T-helper 9 cell (primary cell): ENCODE data around the gene CCDC74B.
"Not testable (repeated sequence)": the region's sequence is repeated elsewhere in the genome, so short reads cannot be mapped to it uniquely, and the experiment has no call there.

ENCODE experiments used
- DNase-seq: peaks from one replicate; pipeline ENCODE4 v3.0.0-alpha.2; 2020
- total RNA-seq, 2 donors: gene quantifications; one replicate each; lab custom pipeline; 2026; lab: John Stamatoyannopoulos, UW

CCDC74B gene
- 0.48 to 1.5 reads per million in 2 donors for total RNA-seq

DNA sequence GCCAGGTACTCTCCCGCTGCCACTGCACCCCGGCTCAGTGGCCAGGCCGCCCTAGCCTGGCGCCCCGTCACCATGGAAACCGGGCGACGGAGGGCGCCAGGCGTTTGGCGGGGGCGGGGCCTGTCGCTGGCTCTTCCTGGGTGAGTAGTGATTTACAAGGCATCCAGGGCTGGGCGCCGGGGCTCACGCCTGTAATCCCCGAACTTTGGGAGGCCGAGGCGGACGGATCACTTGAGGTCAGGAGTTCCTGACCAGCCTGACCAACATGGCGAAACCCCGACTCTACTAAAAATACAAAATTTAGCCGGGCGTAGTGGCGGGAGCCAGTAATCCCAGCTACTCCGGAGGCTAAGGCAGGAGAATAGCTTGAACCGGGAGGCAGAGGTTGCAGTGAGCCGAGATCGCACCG is at the start of gene CCDC74B:
Gene CCDC74B, minus strand, starts transcription at position 107 of the 409 bp plus-strand sequence. CDS start 116 bp downstream, outside the sequence.
- peak; percentile 43 for DNase-seq

DNA sequence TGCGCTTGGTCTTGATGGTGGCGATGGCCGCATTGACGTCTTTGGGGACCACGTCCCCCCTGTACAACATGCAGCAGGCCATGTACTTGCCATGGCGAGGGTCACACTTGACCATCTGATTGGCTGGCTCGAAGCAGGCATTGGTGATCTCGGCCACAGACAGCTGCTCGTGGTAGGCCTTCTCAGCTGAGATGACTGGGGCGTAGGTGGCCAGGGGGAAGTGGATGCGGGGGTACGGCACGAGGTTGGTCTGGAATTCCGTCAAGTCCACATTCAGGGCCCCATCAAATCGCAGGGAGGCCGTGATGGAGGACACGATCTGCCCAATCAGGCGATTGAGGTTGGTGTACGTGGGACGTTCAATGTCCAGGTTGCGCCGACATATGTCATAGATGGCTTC is 48.9 kb upstream of the CCDC74B start:
- not testable (repeated sequence) for DNase-seq

DNA sequence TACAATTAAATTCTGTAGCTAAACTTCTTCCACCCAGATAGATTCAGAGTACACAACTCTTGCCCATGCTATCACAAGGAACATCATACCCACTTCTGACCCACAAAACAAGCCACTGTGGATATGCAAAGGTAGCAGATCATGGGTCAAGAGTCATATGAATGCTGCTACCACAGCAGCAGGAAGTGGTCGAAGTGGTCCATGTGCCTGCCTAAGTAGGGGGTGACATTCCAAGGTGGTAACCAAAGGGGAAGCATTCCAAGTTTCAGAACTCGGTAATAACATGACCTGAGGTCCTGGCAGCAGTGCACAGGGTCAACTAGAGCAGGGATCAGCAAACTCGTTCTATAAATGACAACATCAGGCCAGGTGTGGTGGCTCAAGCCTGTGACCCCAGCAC is 47.5 kb upstream of the CCDC74B start:
- not testable (repeated sequence) for DNase-seq

DNA sequence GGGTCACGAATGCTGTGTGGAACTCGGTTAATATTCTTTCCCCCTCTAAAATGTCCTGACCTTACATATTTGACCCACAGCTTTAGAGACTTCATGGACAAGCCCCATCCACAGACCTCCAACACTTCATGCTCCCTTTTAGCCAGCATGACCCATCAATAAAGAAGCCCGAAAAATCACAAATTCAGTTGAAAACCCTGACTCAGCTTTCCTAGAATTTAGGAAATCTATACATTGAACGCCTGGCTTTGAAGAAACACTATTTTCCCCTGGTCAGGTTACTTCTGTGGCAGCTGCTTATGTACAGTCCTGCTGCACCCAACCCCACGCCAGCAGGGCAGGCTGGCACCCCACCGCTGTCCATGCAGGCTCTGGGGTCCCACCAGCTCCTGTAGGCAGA is 46.4 kb upstream of the CCDC74B start:
- DNase-seq: not testable (repeated sequence)

DNA sequence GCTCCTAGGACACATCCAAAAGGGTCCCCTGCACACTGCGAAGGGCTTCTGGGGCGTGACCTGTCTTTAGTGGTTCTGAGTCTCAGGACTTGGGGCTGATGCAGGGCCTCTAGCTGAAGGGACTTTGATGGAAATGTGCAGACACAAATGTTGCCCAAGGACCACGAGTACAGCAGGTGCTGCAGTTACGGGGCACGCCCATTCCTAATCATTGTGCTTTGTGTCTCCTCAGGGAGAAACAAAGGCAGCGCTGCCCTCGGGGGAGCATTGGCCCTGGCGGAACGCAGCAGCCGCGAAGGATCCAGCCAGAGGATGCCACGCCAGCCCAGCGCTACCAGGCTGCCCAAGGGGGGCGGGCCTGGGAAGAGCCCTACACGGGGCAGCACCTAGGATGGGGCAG is 45.3 kb upstream of the CCDC74B start:
- DNase-seq: no peak

DNA sequence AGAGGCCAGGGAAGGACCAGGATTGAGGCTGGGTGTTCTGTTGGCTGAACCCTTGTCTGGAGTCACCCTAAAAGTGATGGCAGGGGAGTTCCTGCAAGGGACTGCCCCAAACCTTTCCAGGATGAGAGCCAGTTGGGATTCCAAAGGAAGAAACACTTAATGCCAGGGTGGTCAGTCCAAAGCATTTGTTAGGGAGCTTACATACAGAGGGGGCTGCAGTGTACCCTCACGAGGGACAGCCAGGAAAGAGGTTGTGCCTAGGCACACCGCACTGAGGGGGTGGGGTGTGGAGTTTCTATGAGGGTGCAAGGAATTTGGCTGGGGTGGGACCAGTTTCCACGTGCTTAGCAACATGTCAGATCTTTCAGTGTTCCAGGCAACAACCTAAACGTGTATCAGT is 44.0 kb upstream of the CCDC74B start:
- not testable (repeated sequence) for DNase-seq

DNA sequence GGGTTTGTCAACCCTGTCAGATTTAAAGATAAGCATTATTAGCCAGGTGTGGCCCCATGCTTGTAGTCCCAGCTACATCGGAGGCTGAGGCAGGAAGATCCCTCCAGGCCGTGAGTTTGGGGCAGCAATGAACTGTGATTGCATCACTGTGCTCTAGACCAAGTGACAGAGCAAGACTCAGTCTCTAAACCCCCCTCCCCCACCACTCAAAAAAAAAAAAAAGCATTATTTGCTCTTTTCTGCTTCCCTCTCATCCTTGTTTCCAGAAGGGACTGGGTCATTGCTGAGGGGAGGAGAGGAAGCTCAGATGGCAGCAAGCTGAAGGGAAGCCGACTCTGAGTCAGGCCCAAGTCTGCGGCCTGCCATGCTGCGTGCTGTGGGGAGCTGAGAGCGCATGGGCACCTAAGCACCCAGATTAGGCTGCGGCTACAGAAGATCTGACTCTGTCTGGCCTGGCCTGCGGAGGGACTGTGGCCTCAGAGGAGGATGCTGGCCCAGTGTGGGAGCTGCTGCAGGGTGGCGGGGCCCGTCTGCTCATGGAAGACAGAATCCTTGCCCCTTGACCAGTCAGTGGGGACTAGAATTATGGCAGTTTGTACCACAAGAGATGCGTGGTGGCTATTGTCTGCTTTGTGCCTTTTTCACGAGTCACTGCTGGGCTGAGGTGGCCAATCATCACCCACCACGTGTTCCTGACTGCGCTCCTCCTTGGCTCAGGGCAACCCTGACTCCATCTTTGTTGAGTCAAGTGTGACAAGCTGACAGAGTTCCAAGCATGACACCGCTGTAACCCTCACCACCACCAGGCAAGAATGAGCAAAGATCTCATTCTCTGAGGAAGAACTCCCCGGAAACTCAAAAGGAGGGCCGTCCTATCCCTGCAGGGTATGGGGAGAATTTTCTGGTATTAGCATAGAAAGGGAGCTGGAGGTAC is 43.2 kb upstream of the CCDC74B start:
- not testable (repeated sequence) for DNase-seq

DNA sequence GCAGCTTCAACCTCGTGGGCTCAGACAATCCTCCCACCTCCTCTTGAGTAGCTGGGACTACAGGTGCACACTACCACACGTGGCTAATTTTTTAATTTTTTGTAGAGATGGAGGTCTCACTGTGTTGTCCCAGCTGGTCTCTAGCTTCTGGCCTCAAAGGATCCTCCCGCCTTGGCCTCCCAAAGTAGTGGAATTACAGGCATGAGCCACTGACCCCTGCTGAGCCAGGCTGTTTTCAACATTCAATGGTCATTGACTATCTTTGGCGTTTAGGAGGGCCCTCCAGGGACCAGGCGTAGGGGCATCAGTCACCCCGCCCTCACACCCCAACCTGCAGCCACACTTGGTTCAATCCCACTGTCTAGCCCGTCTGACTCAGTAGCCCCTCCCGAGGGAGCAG is 42.4 kb upstream of the CCDC74B start:
- DNase-seq: no peak

DNA sequence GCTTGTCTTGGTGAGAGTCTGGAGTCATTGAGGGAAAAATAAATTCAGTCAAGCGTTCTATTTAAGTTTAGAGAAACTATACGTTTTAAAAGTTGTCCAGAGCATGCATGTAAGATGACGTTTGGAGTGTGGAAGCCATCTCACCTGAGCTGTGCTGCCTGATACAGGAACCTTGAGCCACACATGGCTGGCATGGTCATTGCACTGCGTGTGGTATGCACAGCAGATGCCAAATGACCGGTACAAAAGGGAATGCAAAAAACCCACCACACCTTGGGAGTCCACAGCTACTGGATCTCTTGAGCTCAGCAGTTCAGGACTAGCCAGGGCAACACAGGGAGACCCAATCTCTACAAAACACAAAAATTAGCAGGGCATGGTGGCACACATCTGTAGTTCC is 41.5 kb upstream of the CCDC74B start:
- no peak for DNase-seq

DNA sequence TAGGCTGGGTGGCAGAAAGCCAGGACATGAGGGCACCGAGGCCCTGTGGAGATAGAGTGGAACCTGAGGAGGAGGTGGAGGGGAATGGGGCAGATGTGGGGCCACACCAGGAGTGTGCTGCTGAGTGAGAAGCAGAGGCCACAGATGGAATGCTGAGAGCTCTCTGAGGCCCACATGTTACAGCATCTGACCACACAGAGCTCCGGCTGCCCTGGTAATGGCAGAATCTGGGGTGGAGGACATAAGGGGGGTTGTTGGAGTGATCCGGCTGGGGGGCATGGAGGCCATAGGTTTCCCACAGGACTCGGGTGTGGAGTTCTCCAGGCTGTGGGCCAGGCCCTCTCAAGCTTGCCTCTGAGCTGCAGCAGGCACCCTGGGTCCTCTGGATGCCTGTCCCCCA is 41.0 kb upstream of the CCDC74B start:
- DNase-seq: no peak

DNA sequence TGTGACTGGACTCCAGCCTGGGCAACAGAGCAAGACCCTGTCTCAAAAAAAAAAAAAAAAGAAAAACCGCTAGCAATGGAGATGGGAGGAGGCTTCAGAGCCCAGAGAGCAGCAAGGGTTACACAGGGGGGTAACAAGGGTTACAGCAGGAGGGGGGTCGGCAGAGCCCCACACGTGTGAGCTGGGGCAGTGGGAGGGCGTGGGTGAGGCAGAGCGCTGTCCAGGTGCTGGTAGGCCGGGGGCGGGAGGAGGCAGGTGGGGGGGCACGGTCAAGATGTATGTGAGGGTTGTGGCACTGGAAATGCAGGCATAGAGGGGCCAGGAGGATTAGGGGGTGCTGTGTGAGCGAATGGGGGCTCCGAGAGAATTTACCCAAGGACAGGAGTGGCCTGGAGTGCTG is 40.5 kb upstream of the CCDC74B start:
- no peak for DNase-seq

DNA sequence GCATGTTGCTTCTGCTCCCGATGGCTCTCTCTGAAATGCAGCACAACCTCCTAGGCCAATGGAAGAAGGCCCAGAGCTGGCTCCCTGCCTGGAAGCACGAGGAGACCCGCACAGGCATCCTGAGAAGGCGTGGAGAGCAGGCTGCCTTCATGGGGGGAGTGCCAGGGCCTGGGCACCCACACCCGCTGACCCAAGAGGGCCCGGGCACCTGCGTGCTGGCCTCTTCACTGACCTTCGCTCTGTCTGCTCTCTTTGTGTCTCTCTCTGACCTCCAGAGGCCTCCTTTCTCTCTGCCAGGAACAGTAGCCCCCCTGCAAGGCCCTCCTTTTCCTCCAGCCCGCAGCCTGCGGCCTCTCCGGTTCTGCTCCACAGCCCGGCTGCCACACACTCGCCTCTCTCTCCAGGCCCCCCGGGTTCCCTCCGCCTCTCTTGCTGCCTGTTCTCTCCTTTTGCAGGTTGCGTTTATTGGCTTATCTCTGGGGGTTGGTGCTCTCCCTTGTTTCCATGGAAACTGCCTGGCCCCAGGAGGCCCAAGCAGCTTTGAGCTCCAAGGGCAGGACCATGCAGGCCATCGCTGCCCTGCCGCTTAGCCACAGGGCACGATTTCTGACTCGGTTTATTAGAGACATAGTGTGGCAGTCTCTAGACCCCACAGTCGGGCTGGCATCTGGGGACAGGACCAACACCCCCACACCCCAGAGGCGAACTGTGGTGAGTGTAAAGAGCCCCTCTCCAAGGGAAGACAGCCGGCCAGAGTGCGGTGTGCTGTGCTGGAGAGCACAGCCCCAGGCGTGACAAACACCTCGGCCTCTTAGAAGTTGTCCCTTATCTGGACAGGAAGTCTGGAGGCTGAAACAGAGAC is 38.8 kb upstream of the CCDC74B start:
- no peak for DNase-seq

DNA sequence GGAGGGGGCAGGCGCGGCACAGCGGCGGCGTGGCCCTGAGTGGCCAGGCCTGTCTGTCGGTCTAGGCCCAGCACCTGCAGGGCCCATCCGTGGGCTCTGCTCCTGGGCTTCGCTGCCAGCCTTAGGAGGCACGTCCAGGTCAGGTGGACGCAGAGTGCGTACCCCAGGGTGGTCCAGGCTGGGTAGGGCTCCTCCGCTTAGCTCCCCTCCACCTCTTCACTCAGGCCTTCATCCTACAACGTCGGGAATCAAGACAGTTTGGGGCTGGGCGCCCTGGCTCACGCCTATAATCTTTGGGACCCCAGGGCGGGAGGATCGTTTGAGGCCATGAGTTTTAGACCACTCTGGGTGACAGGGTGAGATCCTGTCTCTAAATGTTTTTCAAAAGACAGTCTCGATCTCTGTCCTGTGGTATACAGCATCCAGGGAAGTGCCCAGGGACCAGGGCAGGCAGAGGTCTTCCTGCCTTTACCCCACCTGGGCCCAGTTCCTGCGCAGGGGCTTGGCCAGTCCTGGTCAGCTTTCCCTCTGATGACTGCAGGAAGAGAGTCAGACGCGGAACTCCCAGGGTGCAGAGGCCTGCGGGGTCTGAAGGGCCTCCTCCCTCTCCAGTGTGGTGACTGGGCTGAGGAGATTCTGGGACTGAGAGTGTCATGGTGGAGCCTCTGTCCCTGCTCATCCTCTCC is 38.1 kb upstream of the CCDC74B start:
- DNase-seq: not testable (repeated sequence)

DNA sequence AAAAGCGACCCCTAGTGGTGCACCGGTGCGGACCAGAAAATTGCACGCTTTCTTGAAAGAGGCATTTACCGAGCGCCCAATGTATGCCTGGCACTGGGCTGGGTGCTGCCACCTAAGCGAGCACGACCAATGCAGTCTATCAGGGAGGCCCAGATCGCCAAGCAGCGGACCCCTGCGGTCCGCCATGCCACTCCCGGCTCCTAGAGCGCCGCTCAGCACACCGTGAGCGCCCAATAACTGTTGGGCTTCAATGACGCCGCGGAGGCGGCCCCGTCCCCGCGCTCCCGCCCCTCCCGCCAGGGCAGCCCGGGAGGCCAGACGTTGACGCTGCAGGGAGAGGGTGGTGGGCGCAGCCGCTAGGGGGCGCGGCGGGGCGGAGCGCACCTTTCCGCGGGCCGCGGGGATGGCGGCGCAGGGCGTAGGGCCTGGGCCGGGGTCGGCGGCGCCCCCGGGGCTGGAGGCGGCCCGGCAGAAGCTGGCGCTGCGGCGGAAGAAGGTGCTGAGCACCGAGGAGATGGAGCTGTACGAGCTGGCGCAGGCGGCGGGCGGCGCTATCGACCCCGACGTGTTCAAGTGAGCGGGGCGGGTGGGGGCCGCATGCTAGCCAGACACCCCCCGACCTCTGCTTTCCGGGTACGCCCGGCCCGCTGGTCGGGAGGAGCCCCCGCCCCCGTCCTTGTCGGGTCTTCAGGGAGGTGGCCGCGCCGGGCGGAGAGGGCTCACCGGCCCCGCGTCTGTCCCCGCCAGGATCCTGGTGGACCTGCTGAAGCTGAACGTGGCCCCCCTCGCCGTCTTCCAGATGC is 37.2 kb upstream of the CCDC74B start, which contains the start of gene MZT2B:
Gene MZT2B, plus strand, starts transcription at position 383 of the 803 bp plus-strand sequence. Its CDS starts 21 bp downstream, at position 404.
- DNase-seq: peak; percentile 85

DNA sequence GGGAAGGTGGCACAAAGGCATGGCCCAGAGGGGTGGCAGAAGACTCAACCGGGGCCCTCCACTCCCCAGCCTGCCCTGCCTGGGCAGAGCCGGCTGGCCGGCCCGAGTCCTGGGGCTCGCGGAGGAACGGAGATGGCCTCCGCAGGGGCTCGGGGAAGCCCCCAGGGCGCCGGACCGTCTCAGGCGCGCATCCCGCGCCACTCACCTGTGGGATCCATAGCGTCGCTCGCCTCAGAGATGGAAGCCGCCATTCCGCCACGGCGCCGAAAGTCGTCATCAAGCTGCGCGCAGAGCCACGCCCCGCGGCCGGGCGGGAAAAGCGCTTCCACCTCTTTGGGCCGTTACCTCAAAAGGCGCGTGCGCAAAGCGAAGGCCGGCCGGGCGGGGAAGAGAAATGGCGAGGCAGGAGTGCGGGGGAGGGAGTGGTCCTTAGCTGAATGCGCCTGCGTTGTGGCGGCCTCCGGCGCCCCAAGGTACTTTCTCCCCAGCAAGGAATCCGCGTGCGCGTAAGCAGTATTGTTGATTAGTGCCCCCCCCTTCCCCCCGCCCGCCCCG is 36.5 kb upstream of the CCDC74B start, which contains the start of gene SMPD4:
Gene SMPD4, minus strand, starts transcription at position 278 of the 555 bp plus-strand sequence. CDS start 5,010 bp downstream, outside the sequence.
- peak; percentile 98 for DNase-seq

DNA sequence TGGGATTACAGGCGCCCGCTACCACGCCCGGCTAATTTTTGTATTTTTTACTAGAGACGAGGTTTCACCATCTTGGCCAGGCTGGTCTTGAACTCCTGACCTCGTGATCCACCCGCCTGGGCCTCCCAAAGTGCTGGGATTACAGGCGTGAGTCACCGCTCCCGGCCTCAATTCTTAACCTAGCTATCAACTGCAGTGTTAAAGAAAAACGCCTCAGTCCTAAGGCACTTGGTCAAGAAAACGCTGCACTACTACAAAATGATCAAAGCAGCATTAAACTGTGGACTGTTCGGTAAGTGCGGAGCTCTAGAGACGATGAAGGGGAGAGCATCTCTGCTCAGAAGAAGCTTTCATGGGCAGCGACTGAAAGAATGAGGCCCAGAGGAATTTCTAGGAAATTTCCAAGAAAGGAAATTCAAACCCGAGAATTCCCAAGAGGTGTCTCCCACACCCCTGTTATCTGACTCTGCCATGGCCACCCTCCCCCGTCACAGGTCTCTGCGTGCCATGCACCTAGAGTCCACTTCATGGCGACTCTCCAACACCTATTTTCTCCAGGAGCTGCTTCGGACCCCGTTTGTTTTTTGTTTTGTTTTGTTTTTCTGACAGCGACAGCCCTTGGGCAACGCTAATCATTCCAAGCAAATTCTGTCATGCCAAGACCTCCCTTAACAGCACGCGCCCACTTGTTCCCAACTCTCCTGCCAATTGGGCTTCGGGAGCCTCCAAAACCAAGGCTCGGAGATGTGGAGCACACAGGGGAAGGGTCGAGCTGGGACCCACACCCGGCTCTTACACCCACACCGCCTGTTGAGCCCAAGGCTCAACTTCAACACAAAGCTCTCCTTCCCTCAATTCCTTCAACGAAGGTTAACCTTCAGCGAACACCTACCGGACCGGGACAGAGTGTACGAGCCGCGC is 35.8 kb upstream of the CCDC74B start:
- DNase-seq: not testable (repeated sequence)

DNA sequence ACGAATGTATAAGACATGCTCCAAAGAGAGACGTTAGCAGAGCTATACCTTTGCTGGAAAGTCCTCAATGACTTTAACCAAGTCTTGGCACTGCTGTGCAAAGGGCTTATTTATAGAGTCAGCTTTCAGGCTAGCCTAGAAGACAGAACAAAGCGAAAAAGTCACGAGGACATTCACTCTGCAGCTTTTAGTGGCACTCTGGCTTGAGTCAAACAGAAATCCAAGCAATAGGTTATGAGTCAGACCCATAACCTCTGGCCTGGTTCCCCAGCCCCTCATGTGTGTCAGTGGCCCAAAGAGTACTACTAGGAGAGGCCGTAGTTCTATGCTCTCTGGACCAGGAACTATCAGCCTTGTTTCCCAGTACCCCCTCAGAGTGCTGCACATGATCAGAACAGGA is 30.0 kb upstream of the CCDC74B start:
- not testable (repeated sequence) for DNase-seq

DNA sequence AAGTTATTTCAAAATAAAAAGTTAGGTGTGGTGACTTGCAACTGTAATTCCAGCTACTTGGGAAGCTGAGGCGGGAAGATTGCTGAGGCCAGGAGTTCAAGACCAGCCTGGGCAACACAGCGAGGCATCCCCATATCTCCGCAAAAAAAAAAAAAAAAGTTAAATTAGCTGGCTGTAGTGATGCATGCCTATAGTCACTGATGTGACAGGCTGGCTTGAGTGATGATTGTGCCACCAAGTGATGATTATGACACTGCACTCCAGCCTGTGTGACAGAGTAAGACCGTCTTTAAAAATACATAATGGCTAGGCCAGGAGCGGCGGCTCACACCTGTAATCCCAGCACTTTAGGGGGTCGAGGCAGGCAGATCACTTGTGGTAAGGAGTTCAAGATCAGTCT is 25.0 kb upstream of the CCDC74B start:
- no peak for DNase-seq

DNA sequence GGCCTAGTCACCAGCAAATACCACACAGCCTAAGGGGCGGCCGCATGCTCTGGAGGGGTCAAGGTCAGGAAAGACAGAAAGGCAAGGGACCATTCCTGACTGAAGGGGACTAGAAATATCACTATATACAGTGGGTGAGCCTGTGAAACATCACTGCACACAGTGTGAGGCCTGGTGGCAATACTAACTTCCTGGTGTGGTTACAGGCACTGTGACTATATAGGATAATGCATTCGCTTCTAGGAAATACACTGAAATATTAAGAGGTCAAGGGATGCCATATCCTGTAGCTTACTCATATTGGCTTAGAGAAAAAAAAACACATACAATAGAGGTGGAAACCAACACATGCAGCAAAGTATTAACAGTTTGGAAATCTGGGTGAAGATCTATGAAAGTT is 24.3 kb upstream of the CCDC74B start:
- DNase-seq: not testable (repeated sequence)

DNA sequence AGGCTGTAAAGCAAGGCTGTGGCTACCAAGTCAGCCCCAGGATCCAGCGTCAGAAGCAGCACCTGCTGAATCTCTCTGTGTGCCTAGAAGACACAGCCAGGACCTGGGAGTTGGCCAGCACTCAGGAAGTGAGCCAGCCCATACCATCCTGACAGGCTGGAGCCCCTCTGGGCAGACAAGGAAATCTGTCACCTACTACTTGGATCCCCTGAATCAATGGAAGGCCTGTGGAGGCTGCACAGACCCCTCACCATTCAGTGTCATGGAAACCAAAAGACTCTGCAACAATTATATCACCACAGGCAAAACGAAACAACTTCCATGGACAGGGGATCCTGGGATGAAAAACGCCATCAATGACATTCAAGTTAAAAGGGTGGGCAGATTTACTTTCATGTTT is 21.7 kb upstream of the CCDC74B start:
- DNase-seq: not testable (repeated sequence)
